WTC11 (cell line): ENCODE data around the gene HES1. TPM values are rescaled to one million over a fixed set of nuclear protein-coding genes. Genes with fewer than 3 reads are reported as not detected.

ENCODE experiments used
- ATAC-seq: fragments of 200-7000 bp; cut with Tn5 transposase; 2 replicates; pipeline ENCODE4 v1.10.0; 2021; ENCODE audit warnings: mild to moderate bottlenecking, moderate library complexity
- CTCF ChIA-PET: fragments of 300-600 bp; sonication (Branson Sonifier 250); formaldehyde crosslinking; loops from one replicate; lab custom pipeline; 2021; ENCODE audit warnings: antibody characterized with exemption; lab: Charles Lee
- POLR2A ChIA-PET: fragments of 350-600 bp; sonication (Branson Sonifier 250); formaldehyde crosslinking; loops from one replicate; lab custom pipeline; 2021; ENCODE audit warnings: antibody characterized with exemption; lab: Charles Lee
- DNase-seq: peaks from one replicate; pipeline ENCODE4 v3.0.0; 2021; ENCODE audit warnings: low spot score
- H3K27ac Mint-ChIP-seq: 2 replicates; pipeline ENCODE4 v1.8.0; 2021; ENCODE audit warnings: mixed read lengths
- H3K27me3 Mint-ChIP-seq: 2 replicates; pipeline ENCODE4 v1.8.0; 2021; ENCODE audit warnings: low read depth, mild to moderate bottlenecking, moderate library complexity, mixed read lengths
- H3K36me3 Mint-ChIP-seq: 2 replicates; pipeline ENCODE4 v1.8.0; 2021; ENCODE audit warnings: mixed read lengths
- H3K4me1 Mint-ChIP-seq: 2 replicates; pipeline ENCODE4 v1.8.0; 2022; ENCODE audit warnings: mixed read lengths
- H3K4me3 Mint-ChIP-seq: 2 replicates; pipeline ENCODE4 v1.8.0; 2021; ENCODE audit warnings: mild to moderate bottlenecking, moderate library complexity, mixed read lengths
- H3K9me3 Mint-ChIP-seq: 2 replicates; pipeline ENCODE4 v1.8.0; 2021; ENCODE audit warnings: mixed read lengths
- ATF1 ChIP-seq: sonication (generic); formaldehyde crosslinking; IDR thresholded peaks from 2 replicates; pipeline ENCODE4 v1.8.1; 2023; ENCODE audit warnings: mild to moderate bottlenecking, moderate library complexity, missing genetic modification reagents
- CREB1 ChIP-seq: sonication (generic); formaldehyde crosslinking; IDR thresholded peaks from 2 replicates; pipeline ENCODE4 v1.8.0; 2023; ENCODE audit warnings: mild to moderate bottlenecking, missing genetic modification reagents
- CREM ChIP-seq: sonication (generic); formaldehyde crosslinking; IDR thresholded peaks from 2 replicates; pipeline ENCODE4 v1.8.1; 2022; ENCODE audit warnings: mild to moderate bottlenecking, missing genetic modification reagents, moderate library complexity
- ELF4 ChIP-seq: sonication (generic); formaldehyde crosslinking; IDR thresholded peaks from 2 replicates; pipeline ENCODE4 v1.8.1; 2022; ENCODE audit warnings: low read depth, mild to moderate bottlenecking, moderate library complexity, missing genetic modification reagents
- HMGA2 ChIP-seq: fragments of 250-450 bp; sonication (Bioruptor Pico); IDR thresholded peaks from 2 replicates; pipeline ENCODE4 v1.4.0; 2021; ENCODE audit warnings: mild to moderate bottlenecking, moderate library complexity
- JUN ChIP-seq: sonication (generic); formaldehyde crosslinking; IDR thresholded peaks from 2 replicates; pipeline ENCODE4 v1.8.0; 2023; ENCODE audit warnings: mild to moderate bottlenecking, missing genetic modification reagents
- MXD4 ChIP-seq: fragments of 250-450 bp; sonication (Bioruptor Pico); IDR thresholded peaks from 2 replicates; pipeline ENCODE4 v1.8.0; 2021; ENCODE audit warnings: mild to moderate bottlenecking, moderate library complexity, borderline replicate concordance
- MYBL2 ChIP-seq: sonication (generic); formaldehyde crosslinking; IDR thresholded peaks from 2 replicates; pipeline ENCODE4 v1.8.1; 2023; ENCODE audit warnings: mild to moderate bottlenecking, moderate library complexity, missing genetic modification reagents
- NFE2L1 ChIP-seq: sonication (generic); formaldehyde crosslinking; IDR thresholded peaks from 2 replicates; pipeline ENCODE4 v1.8.1; 2023; ENCODE audit warnings: missing genetic modification reagents
- NR1H2 ChIP-seq: sonication (generic); formaldehyde crosslinking; IDR thresholded peaks from 2 replicates; pipeline ENCODE4 v1.9.0; 2021; ENCODE audit warnings: mild to moderate bottlenecking, moderate library complexity, missing genetic modification reagents
- NR3C1 ChIP-seq: sonication (generic); formaldehyde crosslinking; conservative IDR thresholded peaks from 2 replicates; pipeline ENCODE4 v1.8.1; 2023; ENCODE audit warnings: low read depth, mild to moderate bottlenecking, missing genetic modification reagents
- RELA ChIP-seq: sonication (generic); formaldehyde crosslinking; IDR thresholded peaks from 2 replicates; pipeline ENCODE4 v1.8.1; 2022; ENCODE audit warnings: missing genetic modification reagents, mild to moderate bottlenecking, borderline replicate concordance
- SP1 ChIP-seq: sonication (generic); formaldehyde crosslinking; conservative IDR thresholded peaks from 2 replicates; pipeline ENCODE4 v1.8.1; 2022; ENCODE audit warnings: missing genetic modification reagents
- TCF7 ChIP-seq: sonication (generic); formaldehyde crosslinking; IDR thresholded peaks from 2 replicates; pipeline ENCODE4 v1.8.0; 2022; ENCODE audit warnings: mild to moderate bottlenecking, low read depth, missing genetic modification reagents, moderate library complexity
- TEAD4 ChIP-seq: sonication (generic); formaldehyde crosslinking; IDR thresholded peaks from 2 replicates; pipeline ENCODE4 v1.8.0; 2022; ENCODE audit warnings: mild to moderate bottlenecking, missing genetic modification reagents
- ZNF219 ChIP-seq: sonication (generic); formaldehyde crosslinking; IDR thresholded peaks from 2 replicates; pipeline ENCODE4 v1.8.0; 2023; ENCODE audit warnings: missing genetic modification reagents, mild to moderate bottlenecking, borderline replicate concordance
- ZNF232 ChIP-seq: sonication (generic); formaldehyde crosslinking; IDR thresholded peaks from 2 replicates; pipeline ENCODE4 v1.8.0; 2022; ENCODE audit warnings: mild to moderate bottlenecking, missing genetic modification reagents
- ZNF317 ChIP-seq: sonication (generic); formaldehyde crosslinking; IDR thresholded peaks from 2 replicates; pipeline ENCODE4 v1.8.1; 2023; ENCODE audit warnings: low read depth, mild to moderate bottlenecking, moderate library complexity, missing genetic modification reagents, borderline replicate concordance
- ZNF396 ChIP-seq: fragments of 250-450 bp; sonication (Bioruptor Pico); IDR thresholded peaks from 2 replicates; pipeline ENCODE4 v1.8.0; 2021; ENCODE audit warnings: mild to moderate bottlenecking, moderate library complexity, borderline replicate concordance
- ZNF416 ChIP-seq: fragments of 250-450 bp; sonication (Bioruptor Pico); IDR thresholded peaks from 2 replicates; pipeline ENCODE4 v1.9.0; 2021; ENCODE audit warnings: mild to moderate bottlenecking, inconsistent platforms
- ZNF671 ChIP-seq: fragments of 250-450 bp; sonication (Bioruptor Pico); IDR thresholded peaks from 2 replicates; pipeline ENCODE4 v1.8.0; 2021; ENCODE audit warnings: mild to moderate bottlenecking
- total RNA-seq: library from RNA; stranded (reverse); gene quantifications from 3 replicates; pipeline ENCODE4 v1.2.3, GENCODE V29; 2021
- TF ChIP-seq, protein P1 (sequence below): sonication (generic); formaldehyde crosslinking; IDR thresholded peaks from 2 replicates; pipeline ENCODE4 v1.8.0; 2022; ENCODE audit warnings: mild to moderate bottlenecking, missing genetic modification reagents
- TF ChIP-seq, protein P2 (sequence below): sonication (generic); formaldehyde crosslinking; IDR thresholded peaks from 2 replicates; pipeline ENCODE4 v1.8.0; 2022; ENCODE audit warnings: mild to moderate bottlenecking, missing genetic modification reagents
- TF ChIP-seq, protein P3 (sequence below): fragments of 250-450 bp; sonication (Bioruptor Pico); IDR thresholded peaks from 2 replicates; pipeline ENCODE4 v1.8.0; 2021; ENCODE audit warnings: mild to moderate bottlenecking
- TF ChIP-seq, protein P4 (sequence below): fragments of 250-450 bp; sonication (Bioruptor Pico); IDR thresholded peaks from 2 replicates; pipeline ENCODE4 v1.9.0; 2021; ENCODE audit warnings: moderate library complexity, mild to moderate bottlenecking, inconsistent platforms, borderline replicate concordance
- TF ChIP-seq, protein P5 (sequence below): sonication (generic); formaldehyde crosslinking; IDR thresholded peaks from 2 replicates; pipeline ENCODE4 v1.8.1; 2023; ENCODE audit warnings: mild to moderate bottlenecking, moderate library complexity, missing genetic modification reagents

HES1 gene
- total RNA-seq, 1 experiment from 2014 or later = 28.4 TPM

DNA sequence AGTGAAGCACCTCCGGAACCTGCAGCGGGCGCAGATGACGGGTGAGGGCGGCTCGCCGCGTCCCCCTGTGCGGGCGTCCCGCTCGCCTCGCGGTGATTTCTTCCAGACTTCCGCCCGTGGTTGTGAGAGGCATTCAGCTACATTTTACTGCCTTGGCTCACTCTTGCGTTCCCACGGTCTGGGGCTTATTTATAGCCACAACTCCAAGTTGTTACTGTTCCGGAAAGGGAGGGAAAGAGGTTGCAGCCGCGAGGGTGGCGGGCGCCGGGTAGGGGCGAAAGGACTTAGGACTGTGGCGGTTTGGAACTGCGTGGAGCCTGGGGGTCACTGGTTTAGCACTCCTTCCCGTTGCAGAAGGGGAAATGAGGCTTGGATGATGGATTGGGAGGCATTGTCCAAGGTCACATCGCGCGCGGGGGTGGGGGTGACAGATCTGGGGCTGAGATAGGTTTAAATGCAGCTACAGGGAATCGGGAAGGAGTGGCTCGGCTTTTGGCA, 1.1 kb downstream of the HES1 start:
- POLR2A ChIA-PET = interaction anchor here (1.1 to 2.3 kb wide), 6 partner anchors 109 to 362 kb away, joined by 3 to 8 read pairs (median 6); no protein-coding TSS in a partner anchor
- DNase-seq = no peak

DNA sequence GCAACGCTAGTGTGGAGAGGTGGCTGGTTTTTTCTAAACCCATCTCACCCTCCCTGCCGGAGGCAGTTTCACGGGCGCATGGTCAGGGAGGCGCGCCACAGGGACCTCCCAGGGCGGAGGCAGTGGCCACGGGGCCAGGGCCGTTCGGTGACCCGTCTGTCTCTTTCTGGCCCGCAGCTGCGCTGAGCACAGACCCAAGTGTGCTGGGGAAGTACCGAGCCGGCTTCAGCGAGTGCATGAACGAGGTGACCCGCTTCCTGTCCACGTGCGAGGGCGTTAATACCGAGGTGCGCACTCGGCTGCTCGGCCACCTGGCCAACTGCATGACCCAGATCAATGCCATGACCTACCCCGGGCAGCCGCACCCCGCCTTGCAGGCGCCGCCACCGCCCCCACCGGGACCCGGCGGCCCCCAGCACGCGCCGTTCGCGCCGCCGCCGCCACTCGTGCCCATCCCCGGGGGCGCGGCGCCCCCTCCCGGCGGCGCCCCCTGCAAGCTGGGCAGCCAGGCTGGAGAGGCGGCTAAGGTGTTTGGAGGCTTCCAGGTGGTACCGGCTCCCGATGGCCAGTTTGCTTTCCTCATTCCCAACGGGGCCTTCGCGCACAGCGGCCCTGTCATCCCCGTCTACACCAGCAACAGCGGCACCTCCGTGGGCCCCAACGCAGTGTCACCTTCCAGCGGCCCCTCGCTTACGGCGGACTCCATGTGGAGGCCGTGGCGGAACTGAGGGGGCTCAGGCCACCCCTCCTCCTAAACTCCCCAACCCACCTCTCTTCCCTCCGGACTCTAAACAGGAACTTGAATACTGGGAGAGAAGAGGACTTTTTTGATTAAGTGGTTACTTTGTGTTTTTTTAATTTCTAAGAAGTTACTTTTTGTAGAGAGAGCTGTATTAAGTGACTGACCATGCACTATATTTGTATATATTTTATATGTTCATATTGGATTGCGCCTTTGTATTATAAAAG, 1.8 kb downstream of the HES1 start:
- Mint-ChIP-seq H3K27me3 (peaks cover 3% of the 10 kb centered on the region; the same call in 1 of the 2 replicates), H3K9me3 (no peaks in the 10 kb centered on the region), H3K4me1 (peaks cover 46% of the 10 kb centered on the region), H3K27ac (peak overlapping the region; percentile 89), H3K36me3 (peaks cover 21% of the 10 kb centered on the region), H3K4me3 (peak overlapping the region; percentile 92)
- ChIA-PET CTCF (interaction anchor here (0.6 to 4.4 kb wide), 9 partner anchors 80 to 357 kb away, joined by 3 to 32 read pairs (median 4); no protein-coding TSS in a partner anchor), POLR2A (interaction anchor here (2.3 kb wide), 1 partner anchor 178 kb away, joined by 6 read pairs; no protein-coding TSS in a partner anchor)
- DNase-seq (peak; percentile 60), ATAC-seq (no peak)
- TF ChIP-seq, protein P1, sequence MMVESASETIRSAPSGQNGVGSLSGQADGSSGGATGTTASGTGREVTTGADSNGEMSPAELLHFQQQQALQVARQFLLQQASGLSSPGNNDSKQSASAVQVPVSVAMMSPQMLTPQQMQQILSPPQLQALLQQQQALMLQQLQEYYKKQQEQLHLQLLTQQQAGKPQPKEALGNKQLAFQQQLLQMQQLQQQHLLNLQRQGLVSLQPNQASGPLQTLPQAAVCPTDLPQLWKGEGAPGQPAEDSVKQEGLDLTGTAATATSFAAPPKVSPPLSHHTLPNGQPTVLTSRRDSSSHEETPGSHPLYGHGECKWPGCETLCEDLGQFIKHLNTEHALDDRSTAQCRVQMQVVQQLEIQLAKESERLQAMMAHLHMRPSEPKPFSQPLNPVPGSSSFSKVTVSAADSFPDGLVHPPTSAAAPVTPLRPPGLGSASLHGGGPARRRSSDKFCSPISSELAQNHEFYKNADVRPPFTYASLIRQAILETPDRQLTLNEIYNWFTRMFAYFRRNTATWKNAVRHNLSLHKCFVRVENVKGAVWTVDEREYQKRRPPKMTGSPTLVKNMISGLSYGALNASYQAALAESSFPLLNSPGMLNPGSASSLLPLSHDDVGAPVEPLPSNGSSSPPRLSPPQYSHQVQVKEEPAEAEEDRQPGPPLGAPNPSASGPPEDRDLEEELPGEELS (CRISPR knock-in tag) = 0 out of 2 replicates have a peak, but pooled peaks have one; percentile 51
- TF ChIP-seq JUN (CRISPR knock-in tag) = no peak
- TF ChIP-seq ZNF416 (CRISPR knock-in tag) = no peak
- no peak for TF ChIP-seq TEAD4 (CRISPR knock-in tag)
- TF ChIP-seq, protein P2, sequence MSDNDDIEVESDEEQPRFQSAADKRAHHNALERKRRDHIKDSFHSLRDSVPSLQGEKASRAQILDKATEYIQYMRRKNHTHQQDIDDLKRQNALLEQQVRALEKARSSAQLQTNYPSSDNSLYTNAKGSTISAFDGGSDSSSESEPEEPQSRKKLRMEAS (CRISPR knock-in tag) = peak; percentile 25; the same call in 1 of the 2 replicates
- TF ChIP-seq, protein P3, sequence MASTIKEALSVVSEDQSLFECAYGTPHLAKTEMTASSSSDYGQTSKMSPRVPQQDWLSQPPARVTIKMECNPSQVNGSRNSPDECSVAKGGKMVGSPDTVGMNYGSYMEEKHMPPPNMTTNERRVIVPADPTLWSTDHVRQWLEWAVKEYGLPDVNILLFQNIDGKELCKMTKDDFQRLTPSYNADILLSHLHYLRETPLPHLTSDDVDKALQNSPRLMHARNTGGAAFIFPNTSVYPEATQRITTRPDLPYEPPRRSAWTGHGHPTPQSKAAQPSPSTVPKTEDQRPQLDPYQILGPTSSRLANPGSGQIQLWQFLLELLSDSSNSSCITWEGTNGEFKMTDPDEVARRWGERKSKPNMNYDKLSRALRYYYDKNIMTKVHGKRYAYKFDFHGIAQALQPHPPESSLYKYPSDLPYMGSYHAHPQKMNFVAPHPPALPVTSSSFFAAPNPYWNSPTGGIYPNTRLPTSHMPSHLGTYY (CRISPR knock-in tag) = peak; percentile 24; the same call in 1 of the 2 replicates
- TF ChIP-seq ZNF396 (CRISPR knock-in tag) = no peak
- TF ChIP-seq, protein P4, sequence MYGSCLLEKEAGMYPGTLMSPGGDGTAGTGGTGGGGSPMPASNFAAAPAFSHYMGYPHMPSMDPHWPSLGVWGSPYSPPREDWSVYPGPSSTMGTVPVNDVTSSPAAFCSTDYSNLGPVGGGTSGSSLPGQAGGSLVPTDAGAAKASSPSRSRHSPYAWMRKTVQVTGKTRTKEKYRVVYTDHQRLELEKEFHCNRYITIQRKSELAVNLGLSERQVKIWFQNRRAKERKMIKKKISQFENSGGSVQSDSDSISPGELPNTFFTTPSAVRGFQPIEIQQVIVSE = no peak
- TF ChIP-seq RELA = no peak
- TF ChIP-seq SP1 = peak; percentile 34; the same call in 1 of the 2 replicates
- no peak for TF ChIP-seq MYBL2 (CRISPR knock-in tag)
- TF ChIP-seq NR3C1 (CRISPR knock-in tag) = no peak
- no peak for TF ChIP-seq ZNF317 (CRISPR knock-in tag)
- TF ChIP-seq NR1H2 (CRISPR knock-in tag) = no peak
- TF ChIP-seq ATF1 (CRISPR knock-in tag) = no peak
- TF ChIP-seq ELF4 (CRISPR knock-in tag) = no peak
- no peak; the same call in 1 of the 2 replicates for TF ChIP-seq ZNF219
- 0 out of 2 replicates have a peak, but pooled peaks have one; percentile 17 for TF ChIP-seq ZNF671 (CRISPR knock-in tag)
- no peak for TF ChIP-seq MXD4 (CRISPR knock-in tag)
- TF ChIP-seq NFE2L1 (CRISPR knock-in tag) = no peak
- no peak for TF ChIP-seq TCF7 (CRISPR knock-in tag)

More for the DNA sequence above, 1.1 kb downstream of the HES1 start:
- CTCF ChIA-PET = interaction anchor here (0.9 to 4.0 kb wide), 4 partner anchors 8 to 356 kb away, joined by 3 to 25 read pairs (median 5); no protein-coding TSS in a partner anchor
- peaks cover 46% of the 10 kb centered on the region for H3K4me1 Mint-ChIP-seq
- TF ChIP-seq, protein P2 (CRISPR knock-in tag) = peak; percentile 35; the same call in 1 of the 2 replicates
- TF ChIP-seq HMGA2 (CRISPR knock-in tag) (no peak), ZNF232 (peak; percentile 26; the same call in 1 of the 2 replicates), CREM (CRISPR knock-in tag) (0 out of 2 replicates have a peak, but pooled peaks have one; percentile 39), ZNF317 (CRISPR knock-in tag) (no peak), CREB1 (CRISPR knock-in tag) (0 out of 2 replicates have a peak, but pooled peaks have one; percentile 14)
- TF ChIP-seq, protein P5, sequence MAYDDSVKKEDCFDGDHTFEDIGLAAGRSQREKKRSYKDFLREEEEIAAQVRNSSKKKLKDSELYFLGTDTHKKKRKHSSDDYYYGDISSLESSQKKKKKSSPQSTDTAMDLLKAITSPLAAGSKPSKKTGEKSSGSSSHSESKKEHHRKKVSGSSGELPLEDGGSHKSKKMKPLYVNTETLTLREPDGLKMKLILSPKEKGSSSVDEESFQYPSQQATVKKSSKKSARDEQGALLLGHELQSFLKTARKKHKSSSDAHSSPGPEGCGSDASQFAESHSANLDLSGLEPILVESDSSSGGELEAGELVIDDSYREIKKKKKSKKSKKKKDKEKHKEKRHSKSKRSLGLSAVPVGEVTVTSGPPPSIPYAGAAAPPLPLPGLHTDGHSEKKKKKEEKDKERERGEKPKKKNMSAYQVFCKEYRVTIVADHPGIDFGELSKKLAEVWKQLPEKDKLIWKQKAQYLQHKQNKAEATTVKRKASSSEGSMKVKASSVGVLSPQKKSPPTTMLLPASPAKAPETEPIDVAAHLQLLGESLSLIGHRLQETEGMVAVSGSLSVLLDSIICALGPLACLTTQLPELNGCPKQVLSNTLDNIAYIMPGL = 0 out of 2 replicates have a peak, but pooled peaks have one; percentile 46
- TF ChIP-seq, all 79 proteins: peak for 5
- H3K4me3 Mint-ChIP-seq = peak overlapping the region; percentile 92
- peaks cover 21% of the 10 kb centered on the region for H3K36me3 Mint-ChIP-seq
- no peaks in the 10 kb centered on the region for H3K9me3 Mint-ChIP-seq
- peak overlapping the region; percentile 79 for H3K27ac Mint-ChIP-seq
- peaks cover 5% of the 10 kb centered on the region for H3K27me3 Mint-ChIP-seq
- no peak for ATAC-seq
